H1 (cell line): ENCODE data around the gene LGI4. TPM values are rescaled to one million over a fixed set of nuclear protein-coding genes. Genes with fewer than 3 reads are reported as not detected.

Experiments
- polyA plus RNA-seq, 7 experiments: library from polyadenylated mRNA; depleted of rRNA in 3 of 7; stranded (reverse) in 5 of 7; unstranded in 2 of 7; fragments of >200 nt in 5 of 7; fragments of 200-250 nt in 2 of 7; gene quantifications; 1 replicate in 5 of 7; 2 replicates in 1 of 7; 4 replicates in 1 of 7; pipeline versions ENCODE4 v1.2.1 to v1.2.3, GENCODE V29; 2011 to 2013; ENCODE audit warnings: missing spikeins in 2 of 7, mixed read lengths in 2 of 7
- small RNA-seq: library from polyadenylated mRNA; stranded (forward); fragments of <200 nt; extraction: miRNeasy Mini kit (QIAGEN cat#:217004); gene quantifications from one replicate; pipeline ENCODE3, GENCODE V24; 2013; ENCODE audit not compliant: insufficient read depth
- total RNA-seq: library from RNA; stranded (reverse); fragmentation: NEBNext Ultra II Directional; extraction: Animal tissue kit (Norgen Biotek cat#: 25700); gene quantifications from 2 replicates; pipeline ENCODE4 v1.2.1, GENCODE V29; 2021

The LGI4 gene
- total and polyA plus RNA-seq, 2 of the 8 experiments (the other 6 are each of a cell fraction or from before 2014, with no cell fraction given) = 2.0 to 8.2 TPM

Small RNAs within 50 kb of the gene (small RNA-seq; reads per million reads assigned to genes)
- not detected for gene AC020907.2

Other genes with a start within 250 kb of the LGI4 start
- gene ZNF30, start 208.2 kb downstream of the LGI4 start, total RNA-seq = 4.7 TPM in 2 replicates
- gene ZNF30, start 208.2 kb downstream of the LGI4 start, polyA plus RNA-seq (2011; rRNA removed) = 1.1 and 2.0 TPM in 2 replicates
- gene ZNF792, start 170.8 kb downstream of the LGI4 start, total RNA-seq = 6.0 and 7.2 TPM in 2 replicates
- 1.9 and 2.5 TPM in 2 replicates for gene ZNF792, start 170.8 kb downstream of the LGI4 start, polyA plus RNA-seq (2011; rRNA removed)
- gene GRAMD1A, start 134.7 kb downstream of the LGI4 start, total RNA-seq = 152 and 154 TPM in 2 replicates
- 113 and 176 TPM in 2 replicates for gene GRAMD1A, start 134.7 kb downstream of the LGI4 start, polyA plus RNA-seq (2011; rRNA removed)
- 3.3 and 3.5 TPM in 2 replicates for gene SCN1B, start 104.6 kb downstream of the LGI4 start, total RNA-seq
- 3.1 and 4.1 TPM in 2 replicates for gene SCN1B, start 104.6 kb downstream of the LGI4 start, polyA plus RNA-seq (2011; rRNA removed)
- gene HPN, start 93.3 kb downstream of the LGI4 start, total RNA-seq = 12.3 and 14.7 TPM in 2 replicates
- gene HPN, start 93.3 kb downstream of the LGI4 start, polyA plus RNA-seq (2011; rRNA removed) = 33.7 and 49.9 TPM in 2 replicates
- gene FXYD3, start 19.2 kb downstream of the LGI4 start, total RNA-seq = 0.86 TPM in 1 of 2 replicates, not detected in the other
- gene FXYD3, start 19.2 kb downstream of the LGI4 start, polyA plus RNA-seq (2011; rRNA removed) = 0.09 and 0.33 TPM in 2 replicates
- 8.1 and 10.3 TPM in 2 replicates for gene FXYD1, start 3.8 kb upstream of the LGI4 start, total RNA-seq
- 1.6 and 3.3 TPM in 2 replicates for gene FXYD1, start 3.8 kb upstream of the LGI4 start, polyA plus RNA-seq (2011; rRNA removed)
- gene FXYD7, start 8.2 kb upstream of the LGI4 start, total RNA-seq = 14.3 and 15.4 TPM in 2 replicates
- 12.1 and 17.5 TPM in 2 replicates for gene FXYD7, start 8.2 kb upstream of the LGI4 start, polyA plus RNA-seq (2011; rRNA removed)
- gene FXYD5, start 19.7 kb upstream of the LGI4 start, total RNA-seq = 99.0 and 104 TPM in 2 replicates
- 167 and 191 TPM in 2 replicates for gene FXYD5, start 19.7 kb upstream of the LGI4 start, polyA plus RNA-seq (2011; rRNA removed)
- gene FAM187B, start 93.7 kb upstream of the LGI4 start, total RNA-seq = not detected in 2 replicates
- gene FAM187B, start 93.7 kb upstream of the LGI4 start, polyA plus RNA-seq (2011; rRNA removed) = 0.09 TPM in 1 of 2 replicates, not detected in the other
- gene LSR, start 113.9 kb upstream of the LGI4 start, total RNA-seq = 159 and 166 TPM in 2 replicates
- gene LSR, start 113.9 kb upstream of the LGI4 start, polyA plus RNA-seq (2011; rRNA removed) = 186 and 296 TPM in 2 replicates
- 109 and 113 TPM in 2 replicates for gene USF2, start 133.9 kb upstream of the LGI4 start, total RNA-seq
- 74.1 and 119 TPM in 2 replicates for gene USF2, start 133.9 kb upstream of the LGI4 start, polyA plus RNA-seq (2011; rRNA removed)
- gene HAMP, start 147.5 kb upstream of the LGI4 start, total RNA-seq = not detected in 2 replicates
- 0.06 and 0.08 TPM in 2 replicates for gene HAMP, start 147.5 kb upstream of the LGI4 start, polyA plus RNA-seq (2011; rRNA removed)
- gene MAG, start 157.1 kb upstream of the LGI4 start, total RNA-seq = 0.46 and 1.3 TPM in 2 replicates
- 0.20 and 0.72 TPM in 2 replicates for gene MAG, start 157.1 kb upstream of the LGI4 start, polyA plus RNA-seq (2011; rRNA removed)
- gene CD22, start 194.1 kb upstream of the LGI4 start, total RNA-seq = 0.54 and 0.60 TPM in 2 replicates
- 0.06 and 0.42 TPM in 2 replicates for gene CD22, start 194.1 kb upstream of the LGI4 start, polyA plus RNA-seq (2011; rRNA removed)
- gene FFAR1, start 212.8 kb upstream of the LGI4 start, total RNA-seq = not detected in 2 replicates
- not detected in 2 replicates for gene FFAR1, start 212.8 kb upstream of the LGI4 start, polyA plus RNA-seq (2011; rRNA removed)
- not detected in 2 replicates for gene FFAR3, start 223.4 kb upstream of the LGI4 start, total RNA-seq
- gene FFAR3, start 223.4 kb upstream of the LGI4 start, polyA plus RNA-seq (2011; rRNA removed) = 0.24 TPM in 1 of 2 replicates, not detected in the other
- gene GPR42, start 236.0 kb upstream of the LGI4 start, total RNA-seq = not detected in 2 replicates
- not detected in 2 replicates for gene GPR42, start 236.0 kb upstream of the LGI4 start, polyA plus RNA-seq (2011; rRNA removed)